Caki2 (cell line): ENCODE measurements around the gene PTPRG. TPM values are rescaled to one million over a fixed set of nuclear protein-coding genes. Genes with fewer than 3 reads are reported as not detected.
A peak's percentile ranks its signal among the peaks of the same experiment; 100 is the strongest.

ENCODE experiments used
- DNase-seq: peaks from one replicate; pipeline ENCODE4 v3.0.0-alpha.2; 2015; ENCODE audit warnings: low read depth
- in situ Hi-C: cut with HindIII; loops from 2 replicates; pipeline ENCODE4 v1.10.0; 2016; ENCODE audit warnings: low sequenced_read_pairs, low pct_unique_long_range_greater_than_20kb, mixed read lengths
- total RNA-seq: library from RNA; depleted of rRNA; stranded (reverse); fragments of >200 nt; shearing (Covaris generic); gene quantifications from 2 replicates; pipeline ENCODE4 v1.2.3, GENCODE V29; 2014; ENCODE audit warnings: low replicate concordance

The PTPRG gene
- total RNA-seq, 1 experiment from 2014 or later: 9.4 TPM

GRCh38 chr3:62125380-62125779, 564.0 kb downstream of the PTPRG start:
- DNase-seq: no peak
- in situ Hi-C loops: no loop called here

DNA sequence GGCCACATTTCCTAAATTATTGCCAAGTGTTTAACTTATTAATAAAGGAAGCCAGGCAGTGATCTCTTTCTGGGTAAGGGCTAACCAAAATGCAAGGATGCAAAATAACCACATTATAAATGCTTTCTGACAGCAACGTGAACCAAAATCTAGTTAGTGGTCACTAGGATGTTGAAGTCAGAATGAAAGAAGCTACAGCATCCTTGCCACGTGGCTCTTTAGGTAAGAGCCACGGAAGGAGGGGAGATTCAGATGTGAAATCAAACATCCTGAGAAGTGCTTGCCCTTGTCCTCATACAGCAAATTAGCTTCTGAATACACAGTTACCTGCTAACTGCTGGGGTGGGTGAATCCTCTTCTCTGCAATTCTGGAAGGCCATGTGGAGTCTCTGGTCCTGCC, 565.7 kb downstream of the PTPRG start:
- in situ Hi-C loops: no loop called here
- DNase-seq: no peak

DNA sequence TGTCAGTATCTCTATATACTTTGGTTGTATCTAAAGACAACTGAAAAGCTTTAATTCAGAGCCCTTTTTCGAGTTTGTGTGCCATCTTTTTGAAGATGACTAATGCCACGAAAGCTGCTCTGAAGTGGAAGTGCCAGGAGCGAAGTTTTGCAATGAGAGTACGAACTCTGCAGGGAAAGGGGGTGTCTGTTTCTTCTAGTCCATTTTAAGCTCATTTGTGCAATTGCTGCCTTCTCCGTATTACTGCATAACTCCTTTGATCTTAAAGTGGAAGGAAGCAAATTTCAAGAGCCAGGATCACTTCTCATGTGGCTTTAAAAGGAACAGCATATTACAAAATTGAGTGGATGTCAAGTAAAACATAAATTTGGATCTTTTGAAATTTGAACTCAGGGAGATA, 566.7 kb downstream of the PTPRG start:
- no peak for DNase-seq
- in situ Hi-C loops: no loop called here

GRCh38 chr3:62128681-62129080, 567.3 kb downstream of the PTPRG start:
- in situ Hi-C loops: no loop called here
- DNase-seq: no peak

- DNase-seq: no peak
- in situ Hi-C loops: no loop called here
Observed at GRCh38 chr3:62131050-62131449, 569.7 kb downstream of the PTPRG start.

DNA sequence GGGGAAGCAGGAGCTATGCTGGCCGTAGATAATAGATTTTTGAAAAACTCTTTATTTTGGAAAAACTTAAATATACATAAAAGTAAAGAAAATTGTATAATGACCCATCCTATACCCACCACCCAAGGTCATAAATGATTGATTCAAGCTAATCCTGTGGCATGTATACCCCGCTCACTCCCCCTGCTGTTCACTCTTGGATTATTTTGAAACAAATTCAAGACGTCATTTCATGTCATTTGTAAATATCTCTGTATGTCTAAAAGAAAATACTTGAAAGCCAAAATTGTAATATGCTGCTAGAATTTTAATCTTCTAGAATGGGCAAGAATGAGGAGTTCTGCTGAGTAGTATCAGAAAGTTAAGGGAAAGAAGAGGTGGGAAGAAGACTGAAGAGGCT, 570.2 kb downstream of the PTPRG start:
- in situ Hi-C loops: no loop called here
- DNase-seq: no peak

DNA sequence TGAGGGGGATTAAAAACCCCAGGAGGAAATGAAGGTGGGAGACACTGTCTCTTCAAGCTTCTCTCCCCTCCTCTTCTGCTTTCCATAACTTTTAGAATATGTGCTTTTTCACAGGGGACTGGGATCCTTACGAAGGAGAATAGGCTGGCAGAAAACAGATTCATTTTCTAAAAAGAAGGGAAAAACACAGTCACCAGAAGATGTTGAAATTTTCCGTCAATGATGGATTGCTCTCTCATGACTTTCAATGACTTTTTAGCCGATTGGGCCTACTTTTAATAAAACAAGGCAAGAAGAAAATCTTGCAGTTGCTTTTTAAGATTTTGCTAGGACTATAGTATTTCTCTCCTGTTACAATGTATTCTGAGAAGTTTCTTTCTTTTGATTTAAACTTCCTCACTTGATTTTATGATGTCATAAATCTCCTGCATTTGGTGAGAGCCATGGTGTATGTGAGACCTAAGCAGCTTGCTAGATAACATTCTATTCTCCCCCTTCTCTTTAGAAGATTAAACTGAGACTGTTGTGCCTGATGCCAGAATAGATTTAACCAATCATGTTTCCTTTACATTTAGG, 570.7 kb downstream of the PTPRG start:
- DNase-seq: no peak
- in situ Hi-C loops: no loop called here

DNA sequence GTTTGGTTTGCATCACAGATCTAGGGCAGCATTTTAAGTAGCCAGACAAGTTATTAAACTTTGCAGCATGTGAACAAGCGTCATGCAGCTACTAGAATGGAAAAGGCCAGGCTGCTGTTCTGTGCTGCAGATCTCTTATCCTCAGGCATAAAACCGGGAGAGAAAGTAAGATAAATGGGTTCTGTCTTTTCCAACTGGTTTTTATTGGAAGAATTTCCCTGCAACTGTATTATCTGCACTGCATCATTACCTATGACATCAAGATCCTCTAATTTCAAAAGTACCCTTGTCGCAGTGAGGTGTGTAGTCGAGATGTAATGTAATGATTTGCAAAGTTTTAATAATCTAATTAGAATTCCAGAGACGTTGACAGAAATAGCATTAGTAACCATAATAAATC, 571.6 kb downstream of the PTPRG start:
- DNase-seq: no peak
- in situ Hi-C loops: no loop called here

DNA sequence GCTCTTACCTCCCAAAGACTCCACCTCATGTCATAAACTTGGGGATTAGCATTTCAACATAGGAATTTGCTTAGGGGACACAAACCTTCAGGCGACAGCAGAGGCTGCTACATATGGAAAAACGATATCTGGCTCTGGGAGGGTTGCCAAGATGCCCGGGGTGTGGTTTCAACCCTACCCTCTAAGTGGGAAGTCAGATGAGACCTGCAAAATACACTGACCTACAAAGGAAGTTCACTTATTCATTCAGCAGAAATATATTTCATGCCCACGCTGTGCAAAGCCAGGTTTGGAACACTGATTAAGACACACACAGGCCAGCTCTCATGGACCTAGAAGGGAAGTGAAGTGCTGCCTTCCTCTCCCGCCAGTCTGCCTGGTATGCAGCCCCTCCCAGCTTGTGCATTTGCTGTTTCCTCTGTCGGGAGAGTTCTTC, 572.7 kb downstream of the PTPRG start:
- no peak for DNase-seq
- in situ Hi-C loops: no loop called here

DNA sequence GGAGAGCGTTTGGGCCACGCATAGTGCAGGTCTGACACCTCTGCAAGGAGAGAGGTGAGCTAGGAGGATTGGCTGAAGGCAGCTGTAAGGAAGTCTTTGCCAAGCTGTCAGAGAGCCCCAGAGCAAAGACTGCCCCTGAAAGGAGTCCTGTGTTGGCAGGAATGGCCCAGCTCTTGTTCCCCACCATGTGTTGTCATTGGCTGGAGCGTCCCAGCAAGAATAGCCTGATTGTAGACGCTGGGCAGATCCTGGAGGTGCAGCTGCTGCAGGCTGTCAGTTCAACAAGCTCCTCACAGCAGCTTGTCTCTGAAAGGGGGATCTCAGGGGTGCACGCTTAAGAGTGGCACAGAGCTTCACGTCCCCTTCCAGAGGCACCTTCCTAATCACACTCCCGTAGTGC, 574.4 kb downstream of the PTPRG start:
- in situ Hi-C loops: no loop called here
- DNase-seq: no peak

DNA sequence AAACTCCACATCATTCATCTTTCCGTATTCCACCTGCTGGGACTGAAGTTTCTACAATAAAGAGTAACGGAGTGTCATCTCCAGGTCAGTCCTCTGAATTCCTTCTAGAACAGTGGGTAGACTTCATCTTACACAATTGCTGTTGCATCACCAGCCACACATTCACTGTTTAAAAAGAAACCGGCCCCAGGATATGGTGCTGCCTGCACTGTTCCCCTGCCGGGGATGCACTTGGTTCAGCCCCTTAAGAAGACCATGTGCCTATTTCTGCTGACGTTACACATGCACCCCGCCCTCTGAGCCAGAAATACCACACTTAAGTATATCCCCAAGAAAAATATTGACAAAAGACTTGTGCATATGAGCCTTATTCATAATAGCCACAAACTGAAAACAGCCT, 578.6 kb downstream of the PTPRG start:
- DNase-seq: no peak
- in situ Hi-C loops: no loop called here

DNA sequence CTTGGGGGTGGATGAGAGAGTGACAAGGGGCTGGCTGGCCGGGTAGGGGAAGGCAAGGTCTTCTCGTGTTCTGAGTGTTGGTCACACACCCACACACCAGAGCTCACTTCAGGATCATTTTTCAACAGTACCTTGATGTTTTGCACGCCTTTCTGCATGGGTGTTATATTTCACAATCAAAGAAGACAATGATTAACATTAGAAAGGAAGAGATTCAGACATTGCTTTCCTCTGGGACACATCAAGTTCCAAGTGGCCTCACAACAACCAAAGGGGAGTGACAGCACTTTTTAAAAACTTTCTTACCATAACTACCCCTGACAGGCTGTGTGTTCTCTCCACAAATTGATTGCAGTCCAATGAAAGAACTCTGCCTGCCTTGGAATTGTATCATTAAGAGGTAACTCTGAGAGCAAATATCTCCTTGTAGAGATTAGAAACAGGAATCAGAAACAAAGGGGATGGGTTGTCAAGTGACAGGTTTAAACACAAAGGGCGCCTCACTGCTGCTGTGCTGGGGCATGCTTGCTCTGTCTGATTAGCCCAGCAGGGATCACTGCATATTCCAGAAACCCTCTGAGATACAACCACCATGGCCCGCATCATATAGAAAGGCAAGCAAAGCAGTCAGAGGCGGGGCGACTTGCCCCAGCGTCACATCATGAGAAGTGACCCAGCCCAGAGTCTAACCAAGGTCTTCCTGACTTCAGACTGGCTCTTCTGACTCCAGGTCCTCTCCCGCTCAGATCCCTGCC, 581.1 kb downstream of the PTPRG start:
- in situ Hi-C loops: no loop called here
- DNase-seq: peak; percentile 25

DNA sequence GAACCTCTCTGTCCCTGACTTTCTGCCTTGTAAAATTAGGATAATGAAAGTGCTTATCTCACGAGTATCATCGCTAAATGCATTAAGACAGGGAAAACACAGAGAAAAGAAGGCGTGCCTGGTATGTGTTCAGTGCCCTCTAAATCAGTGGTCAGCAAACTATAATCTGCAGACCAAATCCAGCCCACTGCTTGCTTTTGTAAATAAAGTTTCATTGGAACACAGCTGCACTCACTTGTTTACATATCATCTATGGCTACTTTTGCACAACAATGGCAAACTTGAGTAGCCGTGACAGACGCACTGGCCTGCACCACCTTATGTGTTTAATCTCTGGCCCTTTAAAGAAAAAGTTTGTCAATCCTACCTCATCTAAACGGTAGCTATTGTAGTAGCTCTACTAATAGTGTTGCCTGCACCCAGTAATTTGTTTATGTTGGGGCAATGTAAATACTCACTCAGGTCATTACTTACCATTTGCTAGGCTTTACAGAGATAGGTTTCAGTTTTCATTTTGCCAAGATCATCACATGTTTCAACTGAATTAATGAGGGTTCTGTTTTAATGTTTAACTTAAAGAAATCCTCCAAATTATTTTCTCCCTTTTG, 582.6 kb downstream of the PTPRG start:
- peak; percentile 10 for DNase-seq
- in situ Hi-C loops: no loop called here

DNA sequence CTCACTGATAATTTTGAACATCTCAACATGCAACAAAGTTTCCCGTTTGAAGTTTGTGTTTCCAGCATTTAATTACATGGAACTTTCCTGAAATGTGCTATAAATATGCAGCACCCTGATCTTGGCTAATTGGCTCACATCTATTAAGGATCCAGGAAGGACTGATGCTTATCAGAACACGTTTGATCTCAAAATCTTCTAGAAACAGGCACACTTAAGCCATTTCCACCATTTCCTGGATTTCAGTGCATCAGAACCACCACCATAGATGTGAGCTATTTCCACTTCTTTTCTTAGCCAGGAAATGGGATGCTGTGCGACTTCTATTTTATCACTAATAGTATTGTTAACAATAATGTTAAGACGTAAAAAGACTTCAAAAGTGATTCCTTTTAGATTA, 583.1 kb downstream of the PTPRG start:
- DNase-seq: no peak
- in situ Hi-C loops: no loop called here

- in situ Hi-C loops: no loop called here
- DNase-seq: no peak
Observed at GRCh38 chr3:62145086-62145757, 583.9 kb downstream of the PTPRG start.

DNA sequence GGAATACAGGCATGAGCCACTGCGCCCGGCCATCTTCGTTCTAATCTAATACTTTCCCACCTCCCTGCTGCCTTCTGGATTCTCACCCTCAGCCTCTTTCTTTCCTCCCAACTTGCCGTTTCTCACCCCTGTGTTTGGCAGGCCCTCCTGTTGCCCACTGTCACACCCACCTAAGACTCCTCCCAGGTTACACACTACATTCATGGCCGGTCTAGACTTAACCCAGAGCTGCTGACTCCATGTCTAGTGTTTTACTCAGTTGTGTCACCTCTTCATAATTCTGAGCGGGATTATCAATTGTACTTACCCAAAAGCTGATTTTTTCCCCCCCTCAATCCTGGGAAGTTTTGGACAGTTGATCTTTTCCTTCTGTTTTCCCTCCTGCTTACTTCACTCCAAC, 588.2 kb downstream of the PTPRG start:
- DNase-seq: no peak
- in situ Hi-C loops: no loop called here

DNA sequence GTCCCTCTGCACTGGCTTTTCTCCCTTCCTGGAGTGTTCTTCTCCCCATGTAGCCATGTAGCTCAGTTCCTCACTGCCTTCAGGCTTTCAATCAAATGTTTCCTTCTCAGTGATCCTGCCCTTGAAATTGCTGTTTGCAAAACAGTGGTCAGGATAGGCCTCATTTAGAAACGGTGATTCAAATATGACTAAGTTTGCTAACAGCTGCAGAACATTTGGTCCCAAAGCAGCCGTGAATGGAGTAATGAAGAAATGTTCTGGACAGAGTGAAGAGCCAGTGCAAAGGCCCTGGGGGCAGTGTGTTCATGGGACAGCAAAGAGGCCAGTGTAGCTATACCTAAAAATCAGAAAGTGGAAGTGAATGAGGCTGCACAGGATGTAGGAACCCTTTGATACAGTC, 588.6 kb downstream of the PTPRG start:
- DNase-seq: no peak
- in situ Hi-C loops: no loop called here

GRCh38 chr3:62151591-62151990, 590.2 kb downstream of the PTPRG start:
- in situ Hi-C loops: no loop called here
- no peak for DNase-seq

GRCh38 chr3:62153231-62153630, 591.9 kb downstream of the PTPRG start:
- no peak for DNase-seq
- in situ Hi-C loops: no loop called here
